HG03520 (cell line): ENCODE results near the gene BACH2.
"Not testable (repeated sequence)": the region's sequence is repeated elsewhere in the genome, so short reads cannot be mapped to it uniquely, and the experiment has no call there.

Source experiments
- ATAC-seq: cut with Tn5 transposase; IDR thresholded peaks from one replicate; pipeline ENCODE4 v1.9.1; 2021; ENCODE audit warnings: mild to moderate bottlenecking, moderate library complexity; ENCODE audit not compliant: unreplicated experiment

Gene BACH2

GRCh38 chr6:90296341-90297114, at the start of gene BACH2:
BACH2 (minus strand) TSS chr6:90296843; CDS start chr6:90008844, 287,999 bp downstream.
- peak; percentile 72 for ATAC-seq

GRCh38 chr6:90343576-90343975, 46.9 kb upstream of the BACH2 start:
- ATAC-seq: no peak

- no peak for ATAC-seq
These were observed 41.8 kb upstream of the BACH2 start for GRCh38 chr6:90338409-90338808.

GRCh38 chr6:90336388-90336947, 39.8 kb upstream of the BACH2 start:
- no peak for ATAC-seq

- ATAC-seq: no peak
These were observed 37.3 kb upstream of the BACH2 start for GRCh38 chr6:90333928-90334327.

GRCh38 chr6:90332978-90333543, 36.4 kb upstream of the BACH2 start:
- ATAC-seq: not testable (repeated sequence)

- ATAC-seq: no peak
These were observed 32.9 kb upstream of the BACH2 start for GRCh38 chr6:90329386-90330077.

- ATAC-seq: no peak
These were observed 31.4 kb upstream of the BACH2 start for GRCh38 chr6:90328004-90328403.

GRCh38 chr6:90326404-90327057, 29.9 kb upstream of the BACH2 start:
- ATAC-seq: no peak

- ATAC-seq: no peak
These were observed 27.1 kb upstream of the BACH2 start for GRCh38 chr6:90323706-90324105.

- ATAC-seq: no peak
These were observed 26.4 kb upstream of the BACH2 start for GRCh38 chr6:90322976-90323474.

GRCh38 chr6:90319979-90320685, 23.5 kb upstream of the BACH2 start:
- ATAC-seq: no peak

GRCh38 chr6:90319044-90319443, 22.4 kb upstream of the BACH2 start:
- no peak for ATAC-seq

- no peak for ATAC-seq
These were observed 19.3 kb upstream of the BACH2 start for GRCh38 chr6:90315986-90316385.

- ATAC-seq: no peak
These were observed 18.8 kb upstream of the BACH2 start for GRCh38 chr6:90315354-90315950.

GRCh38 chr6:90314514-90314913, 17.9 kb upstream of the BACH2 start:
- no peak for ATAC-seq

- no peak for ATAC-seq
These were observed 14.9 kb upstream of the BACH2 start for GRCh38 chr6:90311569-90311968.

- no peak for ATAC-seq
These were observed 9.3 kb upstream of the BACH2 start for GRCh38 chr6:90305800-90306448.

GRCh38 chr6:90304308-90304707, 7.7 kb upstream of the BACH2 start:
- ATAC-seq: no peak
